Epithelial cell of esophagus (primary cell): ENCODE measurements around the gene PRUNE2.
"Not testable (repeated sequence)": the region's sequence is repeated elsewhere in the genome, so short reads cannot be mapped to it uniquely, and the experiment has no call there.

Experiments used
- DNase-seq: peaks from one replicate; pipeline ENCODE4 v3.0.0; 2010; ENCODE audit warnings: low read depth
- H3K4me3 ChIP-seq: 2 replicates; pipeline ENCODE4 v1.5.1; 2011; ENCODE audit warnings: mild to moderate bottlenecking, low read length, control low read depth
- TF ChIP-seq, protein P1 (sequence below): IDR thresholded peaks from 2 replicates; pipeline ENCODE4 v1.5.1; 2011; ENCODE audit warnings: low read depth, mild to moderate bottlenecking, low read length, control low read depth, inconsistent platforms; ENCODE audit not compliant: insufficient read depth; ENCODE audit errors: missing control alignments

The PRUNE2 gene

DNA sequence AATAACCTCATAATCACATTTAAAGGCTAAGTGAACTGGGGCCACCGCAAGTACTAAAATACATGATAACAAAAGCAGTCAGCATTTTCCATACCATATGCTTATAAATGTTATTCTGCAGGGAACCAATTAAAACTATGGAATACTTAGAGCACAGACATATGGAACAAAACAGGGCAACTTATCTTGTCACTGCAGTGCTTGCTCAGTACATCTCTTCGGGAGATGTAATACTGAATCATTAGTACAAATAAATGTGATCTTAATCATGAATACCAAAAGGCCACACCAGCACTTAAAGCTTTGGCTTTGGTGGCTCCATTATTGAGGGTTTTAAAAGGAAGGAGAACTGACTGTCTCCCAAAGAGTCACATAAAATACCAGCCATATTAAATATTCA, 32.1 kb downstream of the PRUNE2 start:
- no peak for DNase-seq
- TF ChIP-seq, protein P1, sequence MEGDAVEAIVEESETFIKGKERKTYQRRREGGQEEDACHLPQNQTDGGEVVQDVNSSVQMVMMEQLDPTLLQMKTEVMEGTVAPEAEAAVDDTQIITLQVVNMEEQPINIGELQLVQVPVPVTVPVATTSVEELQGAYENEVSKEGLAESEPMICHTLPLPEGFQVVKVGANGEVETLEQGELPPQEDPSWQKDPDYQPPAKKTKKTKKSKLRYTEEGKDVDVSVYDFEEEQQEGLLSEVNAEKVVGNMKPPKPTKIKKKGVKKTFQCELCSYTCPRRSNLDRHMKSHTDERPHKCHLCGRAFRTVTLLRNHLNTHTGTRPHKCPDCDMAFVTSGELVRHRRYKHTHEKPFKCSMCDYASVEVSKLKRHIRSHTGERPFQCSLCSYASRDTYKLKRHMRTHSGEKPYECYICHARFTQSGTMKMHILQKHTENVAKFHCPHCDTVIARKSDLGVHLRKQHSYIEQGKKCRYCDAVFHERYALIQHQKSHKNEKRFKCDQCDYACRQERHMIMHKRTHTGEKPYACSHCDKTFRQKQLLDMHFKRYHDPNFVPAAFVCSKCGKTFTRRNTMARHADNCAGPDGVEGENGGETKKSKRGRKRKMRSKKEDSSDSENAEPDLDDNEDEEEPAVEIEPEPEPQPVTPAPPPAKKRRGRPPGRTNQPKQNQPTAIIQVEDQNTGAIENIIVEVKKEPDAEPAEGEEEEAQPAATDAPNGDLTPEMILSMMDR: no peak
- no peak overlapping the region for H3K4me3 ChIP-seq

DNA sequence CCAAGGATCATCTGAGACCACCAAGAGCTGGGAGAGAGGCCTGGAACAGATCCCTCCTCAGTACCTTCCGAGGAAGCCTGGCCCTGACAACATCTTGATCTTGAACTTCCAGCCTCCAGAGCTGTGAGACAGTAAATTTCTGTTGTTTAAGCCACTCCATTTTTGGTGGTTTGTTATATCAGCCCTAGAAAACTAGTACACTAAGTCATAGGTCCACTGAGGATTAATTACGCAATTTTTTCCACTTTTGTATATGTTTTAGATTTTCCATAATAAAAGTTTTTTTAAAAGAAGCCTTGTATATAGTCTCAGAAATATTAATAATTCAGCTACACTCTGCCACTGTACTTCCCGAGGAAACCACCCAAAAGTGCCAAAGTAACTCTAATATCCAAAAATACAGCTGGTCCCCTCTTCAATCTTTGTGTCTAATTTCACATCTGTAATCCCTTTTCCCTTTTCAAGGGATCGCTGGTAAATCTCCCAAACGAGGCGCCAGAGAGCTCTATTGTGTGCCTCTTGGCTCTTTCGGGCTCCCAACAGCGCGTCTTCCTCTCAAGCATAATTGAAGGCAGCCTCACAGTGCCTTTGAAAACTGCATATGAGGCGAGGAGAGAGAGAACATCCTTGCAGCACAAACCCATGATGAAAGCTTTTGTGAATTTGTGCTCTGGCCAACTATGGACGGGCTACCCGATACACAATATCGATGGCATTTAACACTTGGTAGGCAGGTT, 32.7 kb downstream of the PRUNE2 start:
- TF ChIP-seq, protein P1: no peak
- no peak for DNase-seq
- no peak overlapping the region for H3K4me3 ChIP-seq

DNA sequence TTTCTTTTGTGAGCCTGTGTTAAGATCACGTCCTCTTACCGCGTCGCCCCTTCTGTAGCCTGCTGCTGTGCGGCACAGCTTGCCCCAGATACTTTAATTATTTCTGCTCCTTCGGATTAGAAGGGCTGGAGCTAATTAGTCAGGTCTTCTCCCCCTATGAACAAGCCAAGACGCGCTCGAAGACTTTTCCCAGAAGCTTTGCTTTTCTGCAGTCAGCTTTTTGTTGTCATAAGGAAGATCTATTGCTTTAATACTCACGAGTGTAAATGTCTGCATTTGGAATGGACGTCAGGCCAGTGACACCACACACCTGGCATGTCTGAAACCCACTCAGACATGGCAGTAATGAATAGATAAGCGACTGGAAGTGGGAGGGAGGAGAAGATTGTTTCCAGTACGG, 37.0 kb downstream of the PRUNE2 start:
- H3K4me3 ChIP-seq: no peak overlapping the region
- peak; percentile 54 for DNase-seq
- TF ChIP-seq, protein P1: no peak

DNA sequence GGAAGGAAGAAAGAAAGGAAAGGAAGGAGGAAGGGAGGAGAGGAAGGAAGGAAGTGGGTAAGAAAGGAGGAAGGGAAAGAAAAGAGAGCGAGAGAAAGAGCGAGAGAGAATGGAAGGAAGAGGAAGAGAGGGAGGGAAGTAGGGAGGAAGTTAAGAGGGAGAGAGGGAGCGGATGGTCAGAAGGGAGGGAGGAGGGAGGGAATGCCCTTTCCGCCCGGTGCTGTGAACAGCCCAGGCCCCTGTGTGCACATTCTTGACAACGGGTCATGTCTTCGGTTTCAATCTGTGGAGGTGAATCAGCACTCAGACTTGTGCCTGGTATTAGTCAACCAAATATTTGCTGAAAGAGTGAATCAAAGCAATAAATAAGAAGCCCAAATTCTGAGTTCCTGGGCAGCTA, 39.2 kb downstream of the PRUNE2 start:
- TF ChIP-seq, protein P1: no peak
- peak; percentile 76 for DNase-seq
- H3K4me3 ChIP-seq: no peak overlapping the region

DNA sequence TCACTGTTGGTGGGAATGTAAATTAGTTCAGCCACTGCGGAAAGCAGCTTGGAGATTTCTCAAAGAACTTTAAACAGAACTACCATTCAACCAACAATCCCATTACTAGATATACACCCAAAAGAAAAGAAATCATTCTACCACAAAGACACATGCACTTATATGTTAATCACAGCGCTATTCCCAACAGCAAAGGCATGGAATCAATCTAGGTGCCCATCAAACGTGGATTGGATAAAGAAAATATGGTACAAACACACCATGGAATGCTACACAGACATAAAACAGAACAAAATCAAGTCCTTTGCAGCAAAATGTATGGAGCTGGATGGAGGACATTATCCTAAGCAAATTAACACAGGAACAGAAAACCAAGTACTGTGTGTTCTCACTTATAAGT, 42.1 kb downstream of the PRUNE2 start:
- no peak overlapping the region for H3K4me3 ChIP-seq
- no peak for DNase-seq
- TF ChIP-seq, protein P1: no peak

DNA sequence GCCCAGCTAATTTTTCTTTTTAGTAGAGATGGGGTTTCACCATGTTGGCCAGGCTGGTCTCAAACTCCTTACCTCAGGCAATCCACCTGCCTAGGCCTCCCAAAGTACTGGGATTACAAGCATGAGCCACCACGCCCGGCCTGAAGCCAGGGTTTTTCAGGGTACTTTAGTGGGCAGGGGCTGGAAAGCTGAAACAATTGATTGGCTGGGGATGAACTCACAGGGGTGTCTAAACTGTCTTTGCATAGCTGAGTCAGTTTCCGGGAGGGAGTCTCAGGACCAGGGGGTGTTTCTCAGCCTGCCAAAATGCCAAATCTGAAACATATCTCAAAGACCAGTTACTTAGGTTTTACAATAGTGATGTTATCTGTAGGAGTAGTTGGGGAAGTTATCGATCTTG, 46.1 kb downstream of the PRUNE2 start:
- no peak overlapping the region for H3K4me3 ChIP-seq
- TF ChIP-seq, protein P1: no peak
- DNase-seq: no peak

DNA sequence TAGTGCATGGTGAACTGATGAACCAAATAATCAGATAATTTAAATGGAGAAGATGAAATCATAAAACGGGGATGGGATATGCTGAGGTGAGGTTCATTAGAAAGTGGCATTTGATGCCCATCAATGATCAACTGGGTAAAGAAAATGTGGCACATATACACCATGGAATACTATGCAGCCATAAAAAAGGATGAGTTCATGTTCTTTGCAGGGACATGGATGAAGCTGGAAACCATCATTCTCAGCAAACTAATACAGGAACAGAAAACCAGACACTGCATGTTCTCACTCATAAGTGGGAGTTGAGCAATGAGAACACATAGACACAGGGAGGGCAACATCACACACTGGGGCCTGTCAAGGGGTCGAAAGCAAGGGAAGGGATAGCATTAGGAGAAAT, 47.7 kb downstream of the PRUNE2 start:
- H3K4me3 ChIP-seq, DNase-seq: not testable (repeated sequence)

DNA sequence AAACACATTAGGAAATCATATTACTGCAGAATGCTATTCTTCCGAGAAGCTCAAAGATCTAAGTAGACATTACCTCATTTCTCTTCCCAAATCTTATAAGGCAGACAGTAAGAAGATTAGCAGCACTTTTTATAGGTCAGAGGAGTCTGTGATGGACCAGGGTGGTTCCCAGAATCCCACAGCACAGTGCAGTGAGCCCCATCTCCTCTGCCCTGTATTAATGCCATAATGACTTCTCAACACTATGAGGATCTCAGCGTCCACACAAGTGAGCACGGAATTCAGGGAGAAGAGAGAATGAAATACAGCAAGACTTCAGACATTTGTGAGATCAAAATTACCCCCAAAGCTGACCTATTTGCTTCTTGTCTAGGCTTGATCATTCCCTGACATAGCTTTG, 49.9 kb downstream of the PRUNE2 start:
- no peak overlapping the region for H3K4me3 ChIP-seq
- TF ChIP-seq, protein P1: no peak
- no peak for DNase-seq
